ENCODE results near the gene DPM3. TPM values are rescaled to one million over a fixed set of nuclear protein-coding genes. Genes with fewer than 3 reads are reported as not detected.
"Not testable (repeated sequence)": the region's sequence is repeated elsewhere in the genome, so short reads cannot be mapped to it uniquely, and the experiment has no call there.

The DPM3 gene
- total RNA-seq = 10 to 100 TPM; 71.2 to 81.6 (median 74.6) TPM
- 186 TPM for polyA plus RNA-seq
- long read RNA-seq, donor 1, transcript DPM3-203 (2 exons, 409 nt) = major isoform, 14 of 17 reads
- long read RNA-seq, donor 1, partial matches to known transcripts = 0 of 17 reads
- long read RNA-seq, donor 1, other reads (novel, unspliced or antisense) = 0 of 17 reads
- long read RNA-seq, donor 2, transcript DPM3-202 (1 exons, 517 nt) = minor isoform, 6 of 28 reads
- long read RNA-seq, donor 2, transcript DPM3-203 (2 exons, 409 nt) = major isoform, 17 of 28 reads
- long read RNA-seq, donor 2, transcript DPM3-201 (2 exons, 486 nt) = minor isoform, 5 of 28 reads
- long read RNA-seq, donor 2, partial matches to known transcripts = 0 of 28 reads
- long read RNA-seq, donor 2, other reads (novel, unspliced or antisense) = 0 of 28 reads
- long read RNA-seq, donor 3, partial matches to known transcripts = 0 of 8 reads
- long read RNA-seq, donor 3, other reads (novel, unspliced or antisense) = 0 of 8 reads
- long read RNA-seq, donor 4, transcript DPM3-203 (2 exons, 409 nt) = major isoform, 5 of 6 reads
- long read RNA-seq, donor 4, partial matches to known transcripts = 0 of 6 reads
- long read RNA-seq, donor 4, other reads (novel, unspliced or antisense) = 0 of 6 reads

DNA sequence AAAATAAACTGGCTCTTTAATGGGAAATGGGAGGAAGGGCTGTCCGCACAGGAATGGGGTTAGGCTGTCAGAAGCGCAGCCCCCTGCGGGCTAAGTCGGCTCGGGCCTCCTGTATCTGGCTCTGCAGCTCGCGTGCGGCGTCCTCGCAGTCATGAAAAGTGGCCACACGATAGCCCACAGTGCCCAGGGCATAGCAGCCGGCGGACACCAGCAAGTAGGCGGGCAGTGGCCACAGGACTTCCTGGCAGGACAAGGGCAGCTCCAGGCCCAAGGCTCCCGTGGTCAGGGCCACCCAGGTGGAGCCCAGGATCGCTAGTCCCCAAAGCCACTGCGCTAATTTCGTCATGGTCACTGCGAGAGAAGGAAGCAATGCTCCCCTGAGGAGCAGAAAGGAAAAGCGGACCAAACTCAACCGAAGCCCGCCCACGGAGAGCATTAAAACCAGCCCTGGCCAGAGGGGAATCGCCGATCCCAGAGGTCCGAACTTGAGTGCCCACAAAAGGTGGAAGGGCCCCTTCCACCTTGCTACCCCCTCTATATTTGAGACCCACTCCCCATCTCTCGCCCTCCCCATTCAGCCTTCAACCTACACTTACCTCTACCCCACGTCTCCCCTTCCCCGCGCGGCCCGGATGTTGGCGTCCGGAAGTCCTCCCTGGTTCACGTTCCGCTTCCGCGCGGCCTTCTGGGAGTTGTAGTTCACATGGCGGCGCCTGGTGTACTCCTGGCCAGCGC lies at the start of gene DPM3:
DPM3 (minus strand) TSS at position 637 of the 735 bp plus-strand sequence; CDS start at position 346, 291 bp downstream.
- H3K9me3 ChIP-seq (ENCODE audit: control insufficient read depth, low read length) = no peaks in the 10 kb centered on the region
- no peaks in the 10 kb centered on the region for H3K27me3 ChIP-seq (ENCODE audit: control insufficient read depth, insufficient read depth)
- DNase-seq (peak; percentile 92 to 96 (median 95)), ATAC-seq (peak; percentile 79 to 82)
- WGBS = under 1% methylated on average over 42 of the region's 42 CpGs
- peaks cover 4% of the 10 kb centered on the region for H3K4me1 ChIP-seq (ENCODE audit: control insufficient read depth, insufficient read depth, low read length)
- peak within 1 kb of the TSS; percentile 69 for H3K27ac ChIP-seq (ENCODE audit: low read length)
- intact Hi-C loops (cut with DNase I) = no loop called here
- peak within 1 kb of the TSS; percentile 86 for H3K4me3 ChIP-seq (ENCODE audit: low read length)

GRCh38 chr1:155189926-155190325 lies 49.6 kb upstream of the DPM3 start:
- intact Hi-C loops (cut with DNase I); H3K27ac ChIP-seq (ENCODE audit: low read length); H3K27me3 ChIP-seq (ENCODE audit: control insufficient read depth, insufficient read depth); H3K4me3 ChIP-seq (ENCODE audit: low read length); H3K4me1 ChIP-seq (ENCODE audit: control insufficient read depth, insufficient read depth, low read length); ATAC-seq; H3K9me3 ChIP-seq (ENCODE audit: control insufficient read depth, low read length): not testable (repeated sequence)
- WGBS = 96% methylated on average over 25 of the region's 45 CpGs
- DNase-seq = peak; percentile 9 to 69 (median 51)

DNA sequence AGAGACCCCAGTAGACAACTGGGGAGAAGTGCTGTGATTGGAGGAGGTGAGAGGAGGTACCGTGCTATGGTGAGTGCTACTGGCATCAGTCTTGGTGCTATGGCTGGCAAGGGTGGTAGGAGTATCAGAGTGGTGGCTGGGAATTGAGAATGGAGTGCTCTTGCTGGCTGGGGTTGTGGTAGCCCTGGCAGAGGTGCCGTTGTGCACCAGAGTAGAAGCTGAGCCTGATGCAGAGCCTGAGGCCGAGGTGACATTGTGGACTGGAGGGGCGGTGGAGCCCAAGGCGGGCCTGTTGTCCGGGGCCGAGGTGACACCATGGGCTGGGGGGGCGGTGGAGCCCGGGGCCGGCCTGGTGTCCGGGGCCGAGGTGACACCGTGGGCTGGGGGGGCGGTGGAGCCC lies 47.9 kb upstream of the DPM3 start:
- DNase-seq (peak; percentile 4 to 39 (median 30)), ATAC-seq (no peak)
- Histone ChIP-seq H3K4me3 (ENCODE audit: low read length) (no peak overlapping the region), H3K27me3 (ENCODE audit: control insufficient read depth, insufficient read depth) (no peaks in the 10 kb centered on the region), H3K4me1 (ENCODE audit: control insufficient read depth, insufficient read depth, low read length) (no peaks in the 10 kb centered on the region), H3K9me3 (ENCODE audit: control insufficient read depth, low read length) (no peaks in the 10 kb centered on the region), H3K27ac (ENCODE audit: low read length) (no peak overlapping the region)
- 85% methylated on average over 14 of the region's 14 CpGs for WGBS
- intact Hi-C loops (cut with DNase I) = no loop called here

- 77% methylated on average over 16 of the region's 16 CpGs for WGBS
- H3K27me3 ChIP-seq (ENCODE audit: control insufficient read depth, insufficient read depth) = no peaks in the 10 kb centered on the region
- H3K4me3 ChIP-seq (ENCODE audit: low read length) = no peak overlapping the region
- H3K4me1 ChIP-seq (ENCODE audit: control insufficient read depth, insufficient read depth, low read length) = no peaks in the 10 kb centered on the region
- ATAC-seq = peak in 1 of 2 donors; percentile 4
- H3K9me3 ChIP-seq (ENCODE audit: control insufficient read depth, low read length) = no peaks in the 10 kb centered on the region
- no peak overlapping the region for H3K27ac ChIP-seq (ENCODE audit: low read length)
- peak; percentile 3 to 32 (median 28) for DNase-seq
- intact Hi-C loops (cut with DNase I) = no loop called here
Observed at GRCh38 chr1:155187456-155187891, 47.1 kb upstream of the DPM3 start.

DNA sequence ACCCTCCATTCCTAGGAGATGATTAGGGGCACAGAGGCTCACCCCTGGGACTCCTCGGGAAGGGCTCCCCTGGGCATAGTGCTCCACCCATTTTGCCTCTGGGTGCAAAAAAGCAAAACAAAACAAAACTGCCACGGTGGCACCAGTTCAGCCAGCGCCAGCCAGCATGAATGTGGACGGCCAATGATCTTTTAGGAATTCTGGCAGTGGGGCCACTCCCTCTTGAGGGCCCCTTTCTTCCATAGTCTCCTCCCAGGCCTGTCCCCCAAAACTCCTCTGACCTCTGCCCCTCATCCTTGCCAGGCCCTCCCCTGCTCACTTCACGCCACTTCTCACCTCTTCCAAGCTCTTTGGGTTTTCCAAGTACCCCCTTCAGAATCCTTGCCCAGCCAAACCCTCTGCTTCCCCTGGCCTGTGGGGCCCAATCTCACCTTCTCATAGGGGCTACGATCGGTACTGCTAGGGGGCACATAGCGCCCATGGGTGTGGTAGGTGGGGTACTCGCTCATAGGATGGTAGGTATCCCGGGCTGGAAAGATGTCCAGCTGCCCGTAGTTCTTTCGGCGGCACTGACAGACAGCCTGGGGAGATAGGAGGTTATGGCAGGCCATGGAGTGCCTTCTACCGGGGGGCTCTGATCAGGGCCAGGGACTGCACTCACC lies 46.6 kb upstream of the DPM3 start:
- no peak overlapping the region for H3K4me3 ChIP-seq (ENCODE audit: low read length)
- no peaks in the 10 kb centered on the region for H3K27me3 ChIP-seq (ENCODE audit: control insufficient read depth, insufficient read depth)
- H3K4me1 ChIP-seq (ENCODE audit: control insufficient read depth, insufficient read depth, low read length) = no peaks in the 10 kb centered on the region
- intact Hi-C loops (cut with DNase I) = no loop called here
- no peak overlapping the region for H3K27ac ChIP-seq (ENCODE audit: low read length)
- DNase-seq (no peak), ATAC-seq (no peak)
- 74% methylated on average over 14 of the region's 14 CpGs for WGBS
- no peaks in the 10 kb centered on the region for H3K9me3 ChIP-seq (ENCODE audit: control insufficient read depth, low read length)

DNA sequence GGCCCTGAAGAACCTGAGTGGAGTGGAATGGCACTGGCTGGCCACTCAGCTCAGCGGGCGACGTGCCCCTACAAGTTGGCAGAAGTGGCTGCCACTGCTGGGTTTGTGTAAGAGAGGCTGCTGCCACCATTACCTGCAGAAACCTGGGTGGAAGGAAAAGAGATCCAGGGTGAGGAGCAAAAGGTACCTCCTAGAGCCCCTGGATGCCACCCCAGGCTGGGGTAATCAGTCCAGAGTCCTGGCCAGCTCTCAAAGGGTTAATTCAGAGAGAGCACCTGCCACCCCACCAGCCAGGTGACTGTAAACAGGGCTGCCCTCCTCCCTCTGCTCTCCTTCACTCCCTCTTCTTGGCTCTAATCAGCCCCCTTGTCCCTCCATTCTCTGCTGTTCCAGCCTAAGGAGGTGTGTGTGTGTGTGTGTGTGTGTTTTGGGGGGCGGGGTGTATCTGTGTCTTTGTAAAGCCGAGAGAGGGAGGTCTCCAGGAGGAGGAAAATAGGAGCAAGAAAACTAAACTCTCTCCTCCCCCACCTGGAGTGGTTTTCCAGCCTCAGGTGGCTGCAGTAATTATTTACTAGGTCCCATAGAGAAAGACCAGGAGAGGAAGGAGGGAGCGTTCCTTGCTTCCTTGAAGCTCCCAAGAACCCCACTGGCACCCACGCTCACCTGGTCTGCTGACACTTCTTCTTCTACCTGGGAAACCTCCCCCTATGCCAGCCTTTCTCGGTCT lies 45.9 kb upstream of the DPM3 start:
- H3K9me3 ChIP-seq (ENCODE audit: control insufficient read depth, low read length) = no peaks in the 10 kb centered on the region
- WGBS = 78% methylated on average over 8 of the region's 8 CpGs
- DNase-seq (peak in 2 of 3 donors; percentile 4 to 16), ATAC-seq (peak in 1 of 2 donors; percentile 2)
- H3K27ac ChIP-seq (ENCODE audit: low read length) = no peak overlapping the region
- H3K27me3 ChIP-seq (ENCODE audit: control insufficient read depth, insufficient read depth) = no peaks in the 10 kb centered on the region
- H3K4me1 ChIP-seq (ENCODE audit: control insufficient read depth, insufficient read depth, low read length) = no peaks in the 10 kb centered on the region
- no peak overlapping the region for H3K4me3 ChIP-seq (ENCODE audit: low read length)
- intact Hi-C loops (cut with DNase I) = no loop called here

DNA sequence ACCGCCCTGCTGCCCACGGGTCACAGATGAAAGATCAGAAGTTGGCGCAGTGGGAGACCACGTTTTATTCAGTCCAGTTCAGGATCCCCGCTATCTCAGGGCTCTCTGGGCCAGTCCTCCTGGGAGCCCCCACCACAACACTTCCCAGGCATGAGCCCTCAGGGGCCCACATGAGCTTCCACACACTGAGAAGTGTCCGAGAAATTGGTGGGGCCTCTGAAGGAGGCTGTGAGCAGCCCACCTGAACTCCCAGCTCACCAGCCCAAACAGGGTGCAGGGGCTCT lies 45.4 kb upstream of the DPM3 start:
- intact Hi-C loops (cut with DNase I) = no loop called here
- no peaks in the 10 kb centered on the region for H3K27me3 ChIP-seq (ENCODE audit: control insufficient read depth, insufficient read depth)
- no peak overlapping the region for H3K4me3 ChIP-seq (ENCODE audit: low read length)
- ATAC-seq (no peak), DNase-seq (peak in 1 of 3 donors; percentile 25)
- H3K4me1 ChIP-seq (ENCODE audit: control insufficient read depth, insufficient read depth, low read length) = no peaks in the 10 kb centered on the region
- whole genome bisulfite sequencing = 69% methylated on average over 6 of the region's 6 CpGs
- H3K27ac ChIP-seq (ENCODE audit: low read length) = no peak overlapping the region
- no peaks in the 10 kb centered on the region for H3K9me3 ChIP-seq (ENCODE audit: control insufficient read depth, low read length)

GRCh38 chr1:155184835-155185782 lies 44.8 kb upstream of the DPM3 start:
- Histone ChIP-seq H3K27me3 (ENCODE audit: control insufficient read depth, insufficient read depth) (no peaks in the 10 kb centered on the region), H3K27ac (ENCODE audit: low read length) (no peak overlapping the region), H3K4me3 (ENCODE audit: low read length) (no peak overlapping the region), H3K4me1 (ENCODE audit: control insufficient read depth, insufficient read depth, low read length) (no peaks in the 10 kb centered on the region), H3K9me3 (ENCODE audit: control insufficient read depth, low read length) (no peaks in the 10 kb centered on the region)
- ATAC-seq = peak; percentile 47 to 69
- intact Hi-C loops (cut with DNase I) = no loop called here
- DNase-seq = peak in 2 of 3 donors; percentile 72
- WGBS = 50% methylated on average over 21 of the region's 21 CpGs

DNA sequence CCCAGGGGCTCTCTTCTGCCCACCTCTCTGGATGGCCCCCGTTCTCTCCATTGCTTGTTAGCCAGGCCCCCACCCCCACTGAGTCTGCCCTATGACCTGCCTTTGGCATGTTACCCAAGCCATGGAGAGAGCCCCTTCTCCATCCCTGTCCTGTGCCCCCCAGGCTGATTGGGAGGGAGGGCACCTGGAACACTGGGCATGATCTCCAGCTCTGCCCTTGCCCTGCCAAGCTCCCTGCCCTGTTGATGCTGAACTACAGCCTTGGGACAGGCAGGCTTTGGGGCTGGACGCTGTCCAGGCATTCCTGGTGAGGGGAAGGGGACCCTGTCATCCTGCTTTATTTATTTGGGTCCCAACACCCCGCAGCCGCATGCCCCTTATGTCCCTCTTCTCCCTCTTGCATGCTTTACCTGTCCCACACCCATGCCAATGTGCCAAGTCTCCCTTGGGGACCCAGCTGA lies 44.0 kb upstream of the DPM3 start:
- WGBS = 94% methylated on average over 4 of the region's 4 CpGs
- peak in 1 of 3 donors; percentile 32 for DNase-seq
- Histone ChIP-seq H3K4me3 (ENCODE audit: low read length) (no peak overlapping the region), H3K9me3 (ENCODE audit: control insufficient read depth, low read length) (no peaks in the 10 kb centered on the region), H3K27me3 (ENCODE audit: control insufficient read depth, insufficient read depth) (no peaks in the 10 kb centered on the region), H3K27ac (ENCODE audit: low read length) (no peak overlapping the region), H3K4me1 (ENCODE audit: control insufficient read depth, insufficient read depth, low read length) (no peaks in the 10 kb centered on the region)
- peak in 1 of 2 donors; percentile 3 for ATAC-seq
- intact Hi-C loops (cut with DNase I) = no loop called here
